Retinal pigment epithelial cell (primary cell): ENCODE data around the gene SMOC2.

Source experiments
- DNase-seq: peaks from one replicate; pipeline ENCODE4 v3.0.0-alpha.2; 2010; ENCODE audit warnings: low read depth
- H3K4me3 ChIP-seq: 2 replicates; pipeline ENCODE4 v1.5.1; 2011; ENCODE audit warnings: mild to moderate bottlenecking, low read length, control low read depth, moderate library complexity
- CTCF ChIP-seq: conservative IDR thresholded peaks from 2 replicates; pipeline ENCODE4 v1.5.1; 2011; ENCODE audit warnings: low read depth, low read length, control low read depth, inconsistent platforms

SMOC2 gene

GRCh38 chr6:168640181-168640580, 199.2 kb downstream of the SMOC2 start:
- no peak for TF ChIP-seq CTCF
- H3K4me3 ChIP-seq, result no peak overlapping the region
- DNase-seq, result no peak

- H3K4me3 ChIP-seq, result no peak overlapping the region
- DNase-seq, result no peak
- TF ChIP-seq CTCF, result no peak
Measured at GRCh38 chr6:168640768-168641167, 199.8 kb downstream of the SMOC2 start.

GRCh38 chr6:168641446-168641845, 200.5 kb downstream of the SMOC2 start:
- no peak for DNase-seq
- no peak overlapping the region for H3K4me3 ChIP-seq
- TF ChIP-seq CTCF, result no peak

GRCh38 chr6:168643401-168643800, 202.4 kb downstream of the SMOC2 start:
- H3K4me3 ChIP-seq, result no peak overlapping the region
- no peak for DNase-seq
- TF ChIP-seq CTCF, result no peak

GRCh38 chr6:168645326-168645725, 204.3 kb downstream of the SMOC2 start:
- DNase-seq, result no peak
- no peak overlapping the region for H3K4me3 ChIP-seq
- TF ChIP-seq CTCF, result no peak

GRCh38 chr6:168647271-168647670, 206.3 kb downstream of the SMOC2 start:
- no peak overlapping the region for H3K4me3 ChIP-seq
- DNase-seq, result no peak
- TF ChIP-seq CTCF, result no peak

- no peak overlapping the region for H3K4me3 ChIP-seq
- TF ChIP-seq CTCF, result no peak
- no peak for DNase-seq
Measured at GRCh38 chr6:168648240-168649125, 207.5 kb downstream of the SMOC2 start.
